ENCODE measurements around the gene KSR2. TPM values are rescaled to one million over a fixed set of nuclear protein-coding genes. Genes with fewer than 3 reads are reported as not detected.

KSR2 gene
- total and polyA plus RNA-seq, 7 donors, result under 0.01 to 0.04 (median 0.02) TPM; not detected in 2

DNA sequence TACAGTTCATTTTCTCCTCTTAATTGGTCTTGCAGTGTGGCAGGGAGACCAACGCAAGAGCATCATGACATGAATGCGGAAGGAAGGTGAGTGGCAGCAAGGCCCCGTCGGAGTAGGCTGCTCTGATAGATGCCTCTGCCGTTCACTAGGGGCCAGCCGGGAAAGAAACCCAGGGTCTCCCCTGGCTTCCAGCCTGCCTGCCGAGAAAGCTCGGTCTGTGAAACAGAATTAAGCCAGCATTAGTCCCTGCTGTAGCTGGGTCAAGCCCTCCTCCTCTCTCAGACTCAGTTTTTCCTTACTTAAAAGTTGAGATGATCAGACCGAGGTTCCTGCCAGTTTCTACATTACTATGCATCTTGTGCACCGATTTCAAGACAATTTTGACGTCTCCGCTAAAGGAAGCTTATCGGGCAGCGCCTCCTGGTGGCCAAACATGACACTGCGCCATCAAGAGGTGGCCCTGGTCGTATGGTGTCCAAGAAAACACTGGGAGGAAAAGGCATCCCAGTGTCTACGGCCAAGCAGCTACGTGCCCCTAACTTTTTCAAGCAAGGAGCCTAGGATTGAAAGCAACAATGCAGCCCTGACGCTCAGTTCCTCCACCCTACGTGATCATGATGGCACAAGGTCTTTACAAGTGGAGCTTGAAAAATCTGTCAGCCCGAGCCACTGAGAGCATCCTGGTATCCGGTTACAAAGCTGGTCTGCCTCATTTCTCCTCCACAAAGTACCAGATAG lies 131.6 kb downstream of the KSR2 start:
- TF ChIP-seq, protein P1, sequence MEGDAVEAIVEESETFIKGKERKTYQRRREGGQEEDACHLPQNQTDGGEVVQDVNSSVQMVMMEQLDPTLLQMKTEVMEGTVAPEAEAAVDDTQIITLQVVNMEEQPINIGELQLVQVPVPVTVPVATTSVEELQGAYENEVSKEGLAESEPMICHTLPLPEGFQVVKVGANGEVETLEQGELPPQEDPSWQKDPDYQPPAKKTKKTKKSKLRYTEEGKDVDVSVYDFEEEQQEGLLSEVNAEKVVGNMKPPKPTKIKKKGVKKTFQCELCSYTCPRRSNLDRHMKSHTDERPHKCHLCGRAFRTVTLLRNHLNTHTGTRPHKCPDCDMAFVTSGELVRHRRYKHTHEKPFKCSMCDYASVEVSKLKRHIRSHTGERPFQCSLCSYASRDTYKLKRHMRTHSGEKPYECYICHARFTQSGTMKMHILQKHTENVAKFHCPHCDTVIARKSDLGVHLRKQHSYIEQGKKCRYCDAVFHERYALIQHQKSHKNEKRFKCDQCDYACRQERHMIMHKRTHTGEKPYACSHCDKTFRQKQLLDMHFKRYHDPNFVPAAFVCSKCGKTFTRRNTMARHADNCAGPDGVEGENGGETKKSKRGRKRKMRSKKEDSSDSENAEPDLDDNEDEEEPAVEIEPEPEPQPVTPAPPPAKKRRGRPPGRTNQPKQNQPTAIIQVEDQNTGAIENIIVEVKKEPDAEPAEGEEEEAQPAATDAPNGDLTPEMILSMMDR (IDR thresholded peaks at IDR 0.05), result peak; percentile 96
- no peak overlapping the region for H3K27ac ChIP-seq
- no peak overlapping the region for H3K4me3 ChIP-seq
- H3K36me3 ChIP-seq (ENCODE audit: insufficient read depth in 1 of 2, low read depth in 1 of 2), result no peaks in the 10 kb centered on the region
- peak; percentile 73 to 85 for DNase-seq
- intact Hi-C loops (cut with DNase I), result loop anchor here (1.0 to 10.0 kb wide), 8 partner anchors 155 to 624 kb away; no protein-coding TSS in a partner anchor
- 7 to 8% (median 7%) methylated on average over 22 of the region's 22 CpGs for WGBS, 3 donors
- no peaks in the 10 kb centered on the region for H3K9me3 ChIP-seq
- H3K27me3 ChIP-seq (ENCODE audit: insufficient read depth in 3 of 3, low read length in 2 of 3), result peaks cover 0 to 20% (median 2%) of the 10 kb centered on the region in 3 donors
- ATAC-seq, result peak; percentile 60 to 84 (median 62)
- no peaks in the 10 kb centered on the region for H3K4me1 ChIP-seq

DNA sequence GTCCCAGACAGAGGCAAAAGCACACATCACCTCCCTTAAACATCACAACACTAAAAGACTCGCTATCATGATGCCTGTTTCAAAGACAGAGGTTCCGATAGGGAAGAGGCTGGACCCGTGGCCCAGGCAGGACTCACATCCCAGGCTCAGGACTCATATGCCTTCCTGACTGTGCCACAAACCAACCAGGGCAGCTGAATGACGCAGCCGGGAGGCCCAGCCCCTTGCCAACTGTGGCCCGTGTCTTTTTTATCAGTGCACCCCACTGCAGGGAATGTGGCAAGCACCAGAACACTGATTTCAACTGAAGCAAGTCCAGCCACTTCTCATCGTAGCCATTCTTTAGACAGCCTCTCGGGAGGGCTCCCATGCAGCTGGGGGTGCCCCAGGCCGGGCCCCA lies 132.3 kb downstream of the KSR2 start:
- H3K27me3 ChIP-seq (ENCODE audit: insufficient read depth in 3 of 3, low read length in 2 of 3), result peaks cover 0 to 16% (median 0%) of the 10 kb centered on the region in 3 donors
- H3K4me1 ChIP-seq, result no peaks in the 10 kb centered on the region
- H3K27ac ChIP-seq, result no peak overlapping the region
- no peak overlapping the region for H3K4me3 ChIP-seq
- H3K9me3 ChIP-seq, result no peaks in the 10 kb centered on the region
- intact Hi-C loops (cut with DNase I), result loop anchor here (2.0 to 10.0 kb wide), 7 partner anchors 154 to 624 kb away; no protein-coding TSS in a partner anchor
- DNase-seq (no peak), ATAC-seq (no peak)
- H3K36me3 ChIP-seq (ENCODE audit: insufficient read depth in 1 of 2, low read depth in 1 of 2), result no peaks in the 10 kb centered on the region
- TF ChIP-seq, protein P1 (IDR thresholded peaks at IDR 0.05), result no peak
- WGBS, 3 donors, result 70 to 72% (median 72%) methylated on average over 9 of the region's 9 CpGs

DNA sequence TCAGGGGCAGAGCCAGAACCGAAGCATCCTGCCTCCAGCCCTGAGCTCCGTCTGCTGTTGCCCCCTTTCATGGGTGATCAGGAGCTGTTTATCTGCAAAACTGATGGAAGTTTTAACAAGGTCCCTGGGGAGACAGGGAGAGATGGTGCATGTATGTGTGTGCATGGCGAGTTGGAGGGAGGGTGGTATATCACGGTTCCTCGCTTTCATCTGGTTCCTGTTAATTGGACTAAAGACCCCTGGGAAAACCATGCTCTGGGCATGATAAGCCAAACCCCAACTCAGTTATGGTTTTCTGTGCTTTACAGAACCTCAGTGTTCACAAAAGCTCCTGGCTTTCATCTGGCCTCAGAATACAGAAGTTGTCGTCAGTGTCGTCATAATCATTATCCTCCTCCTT lies 133.6 kb downstream of the KSR2 start:
- Histone ChIP-seq H3K9me3 (no peaks in the 10 kb centered on the region), H3K4me1 (no peaks in the 10 kb centered on the region), H3K36me3 (ENCODE audit: insufficient read depth in 1 of 2, low read depth in 1 of 2) (no peaks in the 10 kb centered on the region), H3K27ac (no peak overlapping the region), H3K27me3 (ENCODE audit: insufficient read depth in 3 of 3, low read length in 2 of 3) (peaks cover 0 to 16% (median 0%) of the 10 kb centered on the region in 3 donors), H3K4me3 (no peak overlapping the region)
- 71 to 82% (median 77%) methylated on average over 7 of the region's 7 CpGs for WGBS, 3 donors
- ATAC-seq (no peak), DNase-seq (no peak)
- intact Hi-C loops (cut with DNase I), result loop anchor here (5.0 to 10.0 kb wide), 6 partner anchors 153 to 620 kb away; no protein-coding TSS in a partner anchor
- TF ChIP-seq, protein P1 (IDR thresholded peaks at IDR 0.05), result no peak

DNA sequence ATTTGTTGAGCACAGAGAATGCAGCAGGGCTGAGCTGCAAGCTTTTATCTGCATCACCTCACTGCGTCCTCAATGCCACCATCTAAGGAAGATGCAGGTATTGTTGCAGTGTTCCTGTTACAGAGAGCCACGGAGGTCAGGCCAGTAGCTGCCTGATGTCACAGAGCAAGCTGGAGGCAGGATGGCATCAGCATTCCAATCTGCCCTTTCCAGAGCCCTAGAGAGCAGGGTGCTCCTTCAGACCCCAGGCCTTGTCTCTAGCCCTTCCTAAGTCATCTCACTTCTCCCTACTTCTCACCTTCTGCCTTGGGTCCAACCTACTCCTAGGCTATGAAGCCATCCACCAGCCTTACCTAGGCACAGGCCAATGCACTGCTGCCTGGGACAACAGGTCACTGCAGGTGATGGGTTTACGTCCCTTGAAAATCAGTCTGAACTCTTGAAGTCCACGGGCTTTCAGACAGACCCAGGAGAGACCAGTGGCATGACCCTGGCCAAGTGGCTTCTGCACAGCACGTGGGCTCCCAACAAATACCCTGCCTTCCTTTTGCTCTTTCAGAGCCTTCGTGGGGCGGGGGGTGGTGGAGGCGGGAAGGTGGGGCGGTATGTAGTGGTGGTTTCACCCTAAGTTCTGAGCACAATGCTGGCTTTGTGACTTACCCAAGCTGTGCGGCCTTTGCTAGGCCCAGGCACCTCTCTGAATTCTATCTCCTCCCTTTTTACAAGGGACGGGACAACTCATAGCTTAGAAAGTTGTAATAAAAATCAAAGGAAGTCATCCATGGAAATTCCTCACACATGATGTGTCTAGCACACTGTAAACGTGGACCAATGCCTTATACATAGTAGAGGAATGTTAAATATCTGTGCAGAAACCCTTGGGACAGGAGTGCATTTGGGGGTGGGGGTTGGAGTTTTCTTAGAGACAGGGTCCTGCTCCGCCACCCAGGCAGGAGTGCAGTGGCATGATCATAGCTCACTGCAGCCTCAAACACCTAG lies 136.0 kb downstream of the KSR2 start:
- H3K27me3 ChIP-seq (ENCODE audit: insufficient read depth in 3 of 3, low read length in 2 of 3), result peaks cover 0 to 3% (median 0%) of the 10 kb centered on the region in 3 donors
- WGBS, 3 donors, result 74 to 77% (median 76%) methylated on average over 13 of the region's 13 CpGs

More for the DNA sequence above, 136.0 kb downstream of the KSR2 start:
- ATAC-seq (no peak), DNase-seq (no peak)
- Histone ChIP-seq H3K9me3 (peaks cover 10% of the 10 kb centered on the region), H3K27ac (no peak overlapping the region), H3K4me1 (no peaks in the 10 kb centered on the region), H3K36me3 (ENCODE audit: insufficient read depth in 1 of 2, low read depth in 1 of 2) (no peaks in the 10 kb centered on the region), H3K4me3 (no peak overlapping the region)
- TF ChIP-seq, protein P1 (IDR thresholded peaks at IDR 0.05), result no peak
- intact Hi-C loops (cut with DNase I), result loop anchor here in 1 of 2 donors (10.0 kb wide), 1 partner anchor 618 kb away; no protein-coding TSS in a partner anchor

All from psoas muscle (tissue), 8 donors.